Measurements from ENCODE around the gene HNF4A.
"Not testable (repeated sequence)": the region's sequence is repeated elsewhere in the genome, so short reads cannot be mapped to it uniquely, and the experiment has no call there.

The HNF4A gene

GRCh38 chr20:44335675-44336074 lies 19.8 kb upstream of the HNF4A start:
- TF ChIP-seq CTCF (conservative IDR thresholded peaks at IDR 0.05; ENCODE audit: low read length) = no peak
- no peak overlapping the region for H3K4me3 ChIP-seq (ENCODE audit: low read length)
- DNase-seq (ENCODE audit: low read depth) = no peak

GRCh38 chr20:44336086-44336485 lies 19.4 kb upstream of the HNF4A start:
- no peak overlapping the region for H3K4me3 ChIP-seq (ENCODE audit: low read length)
- TF ChIP-seq CTCF (conservative IDR thresholded peaks at IDR 0.05; ENCODE audit: low read length) = no peak
- DNase-seq (ENCODE audit: low read depth) = no peak

- H3K4me3 ChIP-seq (ENCODE audit: low read length) = no peak within 1 kb of the TSS
- DNase-seq (ENCODE audit: low read depth) = no peak
- TF ChIP-seq CTCF (conservative IDR thresholded peaks at IDR 0.05; ENCODE audit: low read length) = no peak
Measured at GRCh38 chr20:44336725-44337380, 18.6 kb upstream of the HNF4A start, which contains the start of gene R3HDML. TSS of gene R3HDML (plus strand) at chr20:44337043. CDS start at chr20:44337158, 115 bp downstream.

- no peak for DNase-seq (ENCODE audit: low read depth)
- no peak overlapping the region for H3K4me3 ChIP-seq (ENCODE audit: low read length)
- TF ChIP-seq CTCF (conservative IDR thresholded peaks at IDR 0.05; ENCODE audit: low read length) = no peak
Measured at GRCh38 chr20:44342248-44342647, 13.3 kb upstream of the HNF4A start.

GRCh38 chr20:44343162-44343675 lies 12.3 kb upstream of the HNF4A start:
- DNase-seq (ENCODE audit: low read depth) = no peak
- TF ChIP-seq CTCF (conservative IDR thresholded peaks at IDR 0.05; ENCODE audit: low read length) = no peak
- H3K4me3 ChIP-seq (ENCODE audit: low read length) = no peak overlapping the region

- no peak for TF ChIP-seq CTCF (conservative IDR thresholded peaks at IDR 0.05; ENCODE audit: low read length)
- DNase-seq (ENCODE audit: low read depth) = no peak
- no peak overlapping the region for H3K4me3 ChIP-seq (ENCODE audit: low read length)
Measured at GRCh38 chr20:44344723-44345122, 10.8 kb upstream of the HNF4A start.

GRCh38 chr20:44345147-44345546 lies 10.4 kb upstream of the HNF4A start:
- no peak for DNase-seq (ENCODE audit: low read depth)
- no peak overlapping the region for H3K4me3 ChIP-seq (ENCODE audit: low read length)
- no peak for TF ChIP-seq CTCF (conservative IDR thresholded peaks at IDR 0.05; ENCODE audit: low read length)

GRCh38 chr20:44345941-44346340 lies 9.6 kb upstream of the HNF4A start:
- H3K4me3 ChIP-seq (ENCODE audit: low read length); DNase-seq (ENCODE audit: low read depth): not testable (repeated sequence)
